Measurements from ENCODE around the gene GNAQ. TPM values are rescaled to one million over a fixed set of nuclear protein-coding genes. Genes with fewer than 3 reads are reported as not detected.

GNAQ gene
- total and polyA plus RNA-seq, 2 donors from 2014 or later = 16.2 to 83.4 TPM

- intact Hi-C loops (cut with DNase I) = no loop called here
- FAIRE-seq (no peak), DNase-seq (no peak)
- H3K9ac ChIP-seq (ENCODE audit: low read length in 3 of 3) = peak overlapping the region in 2 of 3 donors; percentile 15 to 86
- peak overlapping the region; percentile 70 to 94 (median 84) for H3K4me3 ChIP-seq (ENCODE audit: low read length in 3 of 3)
- H3K27me3 ChIP-seq (ENCODE audit: control insufficient read depth, insufficient read depth, low read length) = no peaks in the 10 kb centered on the region
- TF ChIP-seq, protein P1, sequence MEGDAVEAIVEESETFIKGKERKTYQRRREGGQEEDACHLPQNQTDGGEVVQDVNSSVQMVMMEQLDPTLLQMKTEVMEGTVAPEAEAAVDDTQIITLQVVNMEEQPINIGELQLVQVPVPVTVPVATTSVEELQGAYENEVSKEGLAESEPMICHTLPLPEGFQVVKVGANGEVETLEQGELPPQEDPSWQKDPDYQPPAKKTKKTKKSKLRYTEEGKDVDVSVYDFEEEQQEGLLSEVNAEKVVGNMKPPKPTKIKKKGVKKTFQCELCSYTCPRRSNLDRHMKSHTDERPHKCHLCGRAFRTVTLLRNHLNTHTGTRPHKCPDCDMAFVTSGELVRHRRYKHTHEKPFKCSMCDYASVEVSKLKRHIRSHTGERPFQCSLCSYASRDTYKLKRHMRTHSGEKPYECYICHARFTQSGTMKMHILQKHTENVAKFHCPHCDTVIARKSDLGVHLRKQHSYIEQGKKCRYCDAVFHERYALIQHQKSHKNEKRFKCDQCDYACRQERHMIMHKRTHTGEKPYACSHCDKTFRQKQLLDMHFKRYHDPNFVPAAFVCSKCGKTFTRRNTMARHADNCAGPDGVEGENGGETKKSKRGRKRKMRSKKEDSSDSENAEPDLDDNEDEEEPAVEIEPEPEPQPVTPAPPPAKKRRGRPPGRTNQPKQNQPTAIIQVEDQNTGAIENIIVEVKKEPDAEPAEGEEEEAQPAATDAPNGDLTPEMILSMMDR (IDR thresholded peaks at IDR 0.05; ENCODE audit: borderline replicate concordance, extremely low read depth, insufficient read depth) = no peak
- H3K27ac ChIP-seq (ENCODE audit: low read depth in 2 of 2, low read length in 2 of 2) = no peak overlapping the region
- peaks cover 4 to 19% (median 14%) of the 10 kb centered on the region in 3 donors for H3K4me1 ChIP-seq (ENCODE audit: control insufficient read depth in 2 of 3, insufficient read depth in 2 of 3, low read depth in 1 of 3, low read length in 3 of 3)
- H3K9me3 ChIP-seq (ENCODE audit: control insufficient read depth in 2 of 3, insufficient read depth in 1 of 3, low read length in 3 of 3) = no peaks in the 10 kb centered on the region
- H3K36me3 ChIP-seq (ENCODE audit: control insufficient read depth in 2 of 3, insufficient read depth in 3 of 3, low read length in 3 of 3) = no peaks in the 10 kb centered on the region
Observed at GRCh38 chr9:78028926-78029325, 2.7 kb downstream of the GNAQ start.

- Histone ChIP-seq H3K9ac (ENCODE audit: low read length in 3 of 3) (no peak overlapping the region), H3K27ac (ENCODE audit: low read depth in 2 of 2, low read length in 2 of 2) (no peak overlapping the region), H3K27me3 (ENCODE audit: control insufficient read depth, insufficient read depth, low read length) (no peaks in the 10 kb centered on the region), H3K4me3 (ENCODE audit: low read length in 3 of 3) (no peak overlapping the region), H3K36me3 (ENCODE audit: control insufficient read depth in 2 of 3, insufficient read depth in 3 of 3, low read length in 3 of 3) (no peaks in the 10 kb centered on the region), H3K4me1 (ENCODE audit: control insufficient read depth in 2 of 3, insufficient read depth in 2 of 3, low read depth in 1 of 3, low read length in 3 of 3) (peaks cover 4 to 38% (median 20%) of the 10 kb centered on the region in 3 donors), H3K9me3 (ENCODE audit: control insufficient read depth in 2 of 3, insufficient read depth in 1 of 3, low read length in 3 of 3) (no peaks in the 10 kb centered on the region)
- no peak for DNase-seq
- intact Hi-C loops (cut with DNase I) = no loop called here
- FAIRE-seq = no peak
- TF ChIP-seq, protein P1 (IDR thresholded peaks at IDR 0.05; ENCODE audit: borderline replicate concordance, extremely low read depth, insufficient read depth) = no peak
Observed at GRCh38 chr9:78026947-78027346, 4.7 kb downstream of the GNAQ start.

DNA sequence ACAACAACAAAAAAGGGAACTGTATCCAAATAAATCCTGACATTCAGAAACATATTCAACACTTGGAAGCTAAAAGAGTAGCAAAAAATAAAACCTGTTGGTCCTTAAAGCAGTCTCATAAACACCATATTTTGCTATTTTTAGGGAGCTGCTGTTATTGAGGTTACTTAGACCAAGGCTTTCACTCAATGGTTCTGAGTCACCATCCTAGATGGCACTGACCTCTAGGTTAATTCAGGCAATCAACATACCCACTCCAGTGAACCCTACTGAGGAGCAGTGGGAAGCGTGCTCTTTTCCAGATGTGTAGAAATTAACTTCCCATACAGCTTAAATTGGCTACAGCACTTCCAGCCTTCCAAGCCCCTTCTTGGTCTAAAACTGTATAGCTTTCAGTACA, 5.2 kb downstream of the GNAQ start:
- DNase-seq (no peak), FAIRE-seq (no peak)
- Histone ChIP-seq H3K9ac (ENCODE audit: low read length in 3 of 3) (no peak overlapping the region), H3K27ac (ENCODE audit: low read depth in 2 of 2, low read length in 2 of 2) (no peak overlapping the region), H3K36me3 (ENCODE audit: control insufficient read depth in 2 of 3, insufficient read depth in 3 of 3, low read length in 3 of 3) (no peaks in the 10 kb centered on the region), H3K4me1 (ENCODE audit: control insufficient read depth in 2 of 3, insufficient read depth in 2 of 3, low read depth in 1 of 3, low read length in 3 of 3) (peaks cover 4 to 43% (median 25%) of the 10 kb centered on the region in 3 donors), H3K4me3 (ENCODE audit: low read length in 3 of 3) (peak overlapping the region in 1 of 3 donors; percentile 25), H3K9me3 (ENCODE audit: control insufficient read depth in 2 of 3, insufficient read depth in 1 of 3, low read length in 3 of 3) (no peaks in the 10 kb centered on the region), H3K27me3 (ENCODE audit: control insufficient read depth, insufficient read depth, low read length) (no peaks in the 10 kb centered on the region)
- TF ChIP-seq, protein P1 (IDR thresholded peaks at IDR 0.05; ENCODE audit: borderline replicate concordance, extremely low read depth, insufficient read depth) = no peak
- intact Hi-C loops (cut with DNase I) = no loop called here

DNA sequence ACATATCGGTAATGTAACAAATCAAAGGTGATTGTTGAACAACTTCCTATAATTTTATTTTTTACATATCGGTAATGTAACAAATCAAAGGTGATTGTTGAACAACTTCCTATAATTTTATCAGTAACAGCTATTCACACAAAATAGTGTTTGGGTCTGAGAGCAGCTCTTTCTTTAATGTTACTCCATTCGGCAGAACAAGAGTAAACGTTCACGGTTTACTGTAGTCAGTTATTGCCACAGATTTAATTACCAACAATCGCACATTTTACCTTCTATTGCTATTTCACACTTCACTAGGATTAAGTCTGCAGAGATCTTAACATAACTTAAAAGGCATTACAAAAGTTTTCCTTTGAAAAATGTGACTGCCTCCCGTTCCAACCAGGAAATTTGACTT, 6.4 kb downstream of the GNAQ start:
- peak; percentile 38 for FAIRE-seq
- intact Hi-C loops (cut with DNase I) = no loop called here
- Histone ChIP-seq H3K27me3 (ENCODE audit: control insufficient read depth, insufficient read depth, low read length) (no peaks in the 10 kb centered on the region), H3K9ac (ENCODE audit: low read length in 3 of 3) (no peak overlapping the region), H3K4me3 (ENCODE audit: low read length in 3 of 3) (no peak overlapping the region), H3K4me1 (ENCODE audit: control insufficient read depth in 2 of 3, insufficient read depth in 2 of 3, low read depth in 1 of 3, low read length in 3 of 3) (peaks cover 4 to 54% (median 33%) of the 10 kb centered on the region in 3 donors), H3K9me3 (ENCODE audit: control insufficient read depth in 2 of 3, insufficient read depth in 1 of 3, low read length in 3 of 3) (no peaks in the 10 kb centered on the region), H3K27ac (ENCODE audit: low read depth in 2 of 2, low read length in 2 of 2) (peak overlapping the region in 1 of 2 donors; percentile 5), H3K36me3 (ENCODE audit: control insufficient read depth in 2 of 3, insufficient read depth in 3 of 3, low read length in 3 of 3) (no peaks in the 10 kb centered on the region)
- no peak for DNase-seq
- TF ChIP-seq, protein P1 (IDR thresholded peaks at IDR 0.05; ENCODE audit: borderline replicate concordance, extremely low read depth, insufficient read depth) = no peak
